B cell (primary cell): Measurements from ENCODE around the gene C6orf118. TPM values are rescaled to one million over a fixed set of nuclear protein-coding genes. Genes with fewer than 3 reads are reported as not detected.

Experiments
- ATAC-seq: fragments of 200-7000 bp; cut with Tn5 transposase; one replicate; pipeline ENCODE4 v1.10.0; 2021; ENCODE audit warnings: low read depth, mild to moderate bottlenecking, moderate number of reproducible peaks, moderate library complexity
- CTCF ChIA-PET: fragments of 350-600 bp; sonication (Branson Sonifier 250); formaldehyde crosslinking; loops from one replicate; lab custom pipeline; 2021; ENCODE audit warnings: antibody characterized with exemption, inconsistent platforms; lab: Charles Lee
- POLR2A ChIA-PET: fragments of 350-600 bp; sonication (Branson Sonifier 250); formaldehyde crosslinking; loops from one replicate; lab custom pipeline; 2021; ENCODE audit warnings: antibody characterized with exemption; lab: Charles Lee
- DNase-seq: peaks from one replicate; pipeline ENCODE4 v3.0.0; 2013
- H2AFZ ChIP-seq: 2 replicates; pipeline ENCODE4 v1.6.1; 2012; ENCODE audit warnings: mild to moderate bottlenecking, low read depth, low read length; ENCODE audit not compliant: insufficient read depth, poor library complexity, severe bottlenecking
- H3K27ac ChIP-seq, 2 donors: 1 replicate in 1 of 2; 2 replicates in 1 of 2; pipeline ENCODE4 v1.5.1; 2012 to 2013; ENCODE audit warnings: low read length in 2 of 2, mild to moderate bottlenecking in 2 of 2, moderate library complexity in 1 of 2
- H3K27me3 ChIP-seq, 4 experiments: fragments of 200-600 bp in 1 of 4; sonication (generic) in 1 of 4; replicated peaks in 1 of 4; 1 replicate in 2 of 4; 2 replicates in 2 of 4; pipeline versions ENCODE4 v1.6.1 to v1.7.0; 2013 to 2016; ENCODE audit warnings: low read length in 3 of 4, mild to moderate bottlenecking in 2 of 4, mixed read lengths in 1 of 4, moderate library complexity in 1 of 4; ENCODE audit not compliant: insufficient read depth in 4 of 4, control insufficient read depth in 3 of 4; ENCODE audit errors: control extremely low read depth in 1 of 4
- H3K36me3 ChIP-seq, 2 experiments: replicated peaks in 1 of 2; 1 replicate in 1 of 2; 2 replicates in 1 of 2; pipeline versions ENCODE4 v1.6.1 to v1.7.1; 2013; ENCODE audit warnings: low read length in 1 of 2; ENCODE audit not compliant: insufficient read depth in 2 of 2, control insufficient read depth in 1 of 2; ENCODE audit errors: control extremely low read depth in 1 of 2, extremely low read depth in 1 of 2
- H3K4me1 ChIP-seq, 2 donors: fragments of 200-600 bp in 1 of 2; sonication (generic) in 1 of 2; 1 replicate in 1 of 2; 2 replicates in 1 of 2; pipeline versions ENCODE4 v1.5.1 to v1.6.1; 2013 to 2017; ENCODE audit warnings: low read length in 2 of 2; ENCODE audit not compliant: control insufficient read depth in 2 of 2, insufficient read depth in 2 of 2
- H3K4me2 ChIP-seq: replicated peaks from 2 replicates; pipeline ENCODE3; 2012; ENCODE audit warnings: mild to moderate bottlenecking, low read depth, low read length; ENCODE audit not compliant: poor library complexity, severe bottlenecking
- H3K4me3 ChIP-seq, 5 experiments: fragments of 200-600 bp in 1 of 5; sonication (generic) in 1 of 5; 1 replicate in 3 of 5; 2 replicates in 2 of 5; pipeline versions ENCODE4 v1.5.1 to v1.7.0; 2011 to 2016; ENCODE audit warnings: low read length in 4 of 5, mild to moderate bottlenecking in 4 of 5, low read depth in 2 of 5, control low read depth in 1 of 5, moderate library complexity in 1 of 5; ENCODE audit not compliant: insufficient read depth in 1 of 5; ENCODE audit errors: control extremely low read depth in 1 of 5, extremely low read depth in 1 of 5
- H3K79me2 ChIP-seq: fragments of 200-600 bp; sonication (generic); one replicate; pipeline ENCODE4 v1.6.0; 2016; ENCODE audit warnings: low read length; ENCODE audit not compliant: control insufficient read depth, insufficient read depth
- H3K9ac ChIP-seq: fragments of 200-600 bp; sonication (generic); 2 replicates; pipeline ENCODE4 v1.6.1; 2017; ENCODE audit warnings: mild to moderate bottlenecking, low read length, moderate library complexity
- H3K9me3 ChIP-seq, 3 donors: one replicate each; pipeline versions ENCODE4 v1.6.1 to v1.7.1; 2013; ENCODE audit warnings: low read length in 2 of 3; ENCODE audit not compliant: control insufficient read depth in 2 of 3, insufficient read depth in 1 of 3; ENCODE audit errors: control extremely low read depth in 1 of 3
- H4K20me1 ChIP-seq: 2 replicates; pipeline ENCODE4 v1.6.0; 2012; ENCODE audit warnings: mild to moderate bottlenecking, low read length; ENCODE audit not compliant: insufficient read depth, control insufficient read depth, poor library complexity, severe bottlenecking
- H3K27ac Mint-ChIP-seq: one replicate; pipeline ENCODE4 v1.8.0; 2021; ENCODE audit warnings: mixed read lengths
- H3K27me3 Mint-ChIP-seq: one replicate; pipeline ENCODE4 v1.8.0; 2021; ENCODE audit warnings: mixed read lengths
- H3K4me1 Mint-ChIP-seq: one replicate; pipeline ENCODE4 v1.8.0; 2021; ENCODE audit warnings: mixed read lengths
- H3K4me3 Mint-ChIP-seq: one replicate; pipeline ENCODE4 v1.8.0; 2021; ENCODE audit warnings: mixed read lengths
- H3K9me3 Mint-ChIP-seq: one replicate; pipeline ENCODE4 v1.8.0; 2022; ENCODE audit warnings: mixed read lengths; ENCODE audit not compliant: insufficient read depth
- CTCF ChIP-seq: fragments of 200-600 bp; IDR thresholded peaks from one replicate; pipeline ENCODE4 v1.8.0; 2022; ENCODE audit warnings: antibody characterized with exemption, mild to moderate bottlenecking
- EZH2 ChIP-seq: IDR thresholded peaks from 2 replicates; pipeline ENCODE4 v1.6.1; 2012; ENCODE audit warnings: borderline replicate concordance, low read depth, mild to moderate bottlenecking, moderate library complexity, low read length; ENCODE audit not compliant: insufficient read depth, poor library complexity, severe bottlenecking
- WGBS: methylation state at CpG from one replicate; pipeline ENCODE4 v1.1.5; 2013; ENCODE audit warnings: missing lambda C conversion rate; ENCODE audit not compliant: insufficient coverage; 5-methylcytosine and 5-hydroxymethylcytosine counted together
- intact Hi-C: fragments of 100-400 bp; cut with micrococcal nuclease; formaldehyde crosslinking; loops from one replicate; pipeline ENCODE4 v1.10.0; 2022
- polyA plus RNA-seq: library from polyadenylated mRNA; depleted of rRNA; stranded (reverse); fragments of >200 nt; gene quantifications from 2 replicates; pipeline ENCODE4 v1.2.3, GENCODE V29; 2012
- total RNA-seq, 2 donors: library from RNA; stranded (reverse); fragments of 120-200 nt in 1 of 2; gene quantifications; 1 replicate in 1 of 2; 2 replicates in 1 of 2; pipeline versions ENCODE4 v1.2.3 to v1.2.4, GENCODE V29; 2013 to 2022

The C6orf118 gene
- total and polyA plus RNA-seq, 2 donors (not counting 1 experiment from before 2014, with no cell fraction given): not detected

- no peak for TF ChIP-seq CTCF
- no peak for TF ChIP-seq EZH2
- DNase-seq (no peak), ATAC-seq (no peak)
- Histone ChIP-seq H3K9me3 (peaks cover 0 to 11% (median 0%) of the 10 kb centered on the region in 3 donors), H2AFZ (no peak overlapping the region), H3K27me3 (no peaks in the 10 kb centered on the region), H4K20me1 (no peaks in the 10 kb centered on the region), H3K36me3 (no peaks in the 10 kb centered on the region), H3K4me2 (no peak overlapping the region), H3K4me1 (no peaks in the 10 kb centered on the region), H3K79me2 (no peaks in the 10 kb centered on the region), H3K27ac (no peak overlapping the region), H3K9ac (no peak overlapping the region), H3K4me3 (no peak overlapping the region)
- no peak overlapping the region for H3K27ac Mint-ChIP-seq
- H3K27me3 Mint-ChIP-seq: no peaks in the 10 kb centered on the region
- H3K4me1 Mint-ChIP-seq: no peaks in the 10 kb centered on the region
- 92% methylated on average over 4 of the region's 6 CpGs for WGBS
- no peak overlapping the region for H3K4me3 Mint-ChIP-seq
- ChIA-PET POLR2A (no interaction called here), CTCF (no interaction called here)
- peaks cover 2% of the 10 kb centered on the region for H3K9me3 Mint-ChIP-seq
- intact Hi-C loops: no loop called here
Observed at GRCh38 chr6:165272585-165272984, 36.8 kb downstream of the C6orf118 start.

- Mint-ChIP-seq H3K27ac (no peak overlapping the region), H3K4me1 (no peaks in the 10 kb centered on the region), H3K9me3 (peaks cover 2% of the 10 kb centered on the region), H3K4me3 (no peak overlapping the region), H3K27me3 (no peaks in the 10 kb centered on the region)
- no peaks in the 10 kb centered on the region for H3K36me3 ChIP-seq
- peaks cover 0 to 16% (median 0%) of the 10 kb centered on the region in 3 donors for H3K9me3 ChIP-seq
- no peak overlapping the region for H3K9ac ChIP-seq
- WGBS: 68% methylated on average over 6 of the region's 7 CpGs
- H3K27me3 ChIP-seq: no peaks in the 10 kb centered on the region
- no peak overlapping the region for H2AFZ ChIP-seq
- TF ChIP-seq CTCF: no peak
- ChIA-PET CTCF (interaction anchor here (0.6 kb wide), 1 partner anchor 13 kb away, joined by 3 read pairs; no protein-coding TSS in a partner anchor), POLR2A (no interaction called here)
- no peaks in the 10 kb centered on the region for H3K79me2 ChIP-seq
- H3K4me2 ChIP-seq: no peak overlapping the region
- no peak for ATAC-seq
- H3K4me3 ChIP-seq: no peak overlapping the region
- H3K4me1 ChIP-seq: no peaks in the 10 kb centered on the region
- no peak overlapping the region for H3K27ac ChIP-seq
- DNase-seq: no peak
- H4K20me1 ChIP-seq: no peaks in the 10 kb centered on the region
- intact Hi-C loops: no loop called here
Observed at GRCh38 chr6:165268987-165269386, 40.4 kb downstream of the C6orf118 start.
